HG03521 (cell line): ENCODE data around the gene SELENOW.

ENCODE experiments used
- ATAC-seq: cut with Tn5 transposase; IDR thresholded peaks from one replicate; pipeline ENCODE4 v1.9.1; 2021; ENCODE audit warnings: mild to moderate bottlenecking, moderate library complexity; ENCODE audit not compliant: unreplicated experiment

The SELENOW gene

GRCh38 chr19:47819858-47820257, 41.4 kb downstream of the SELENOW start:
- ATAC-seq: no peak

- no peak for ATAC-seq
Measured at GRCh38 chr19:47820410-47820809, 41.9 kb downstream of the SELENOW start.

- ATAC-seq: no peak
Measured at GRCh38 chr19:47821460-47822020, 43.0 kb downstream of the SELENOW start, which contains the start of gene CRX. Gene CRX (plus strand): TSS chr19:47821937. CDS start chr19:47834444, 12,507 bp downstream.

GRCh38 chr19:47824396-47824795, 45.9 kb downstream of the SELENOW start:
- ATAC-seq: no peak

- no peak for ATAC-seq
Measured at GRCh38 chr19:47826800-47827199, 48.3 kb downstream of the SELENOW start.

- no peak for ATAC-seq
Measured at GRCh38 chr19:47832723-47833122, 54.2 kb downstream of the SELENOW start.
